ENCODE results near the gene UNC119.

DNA sequence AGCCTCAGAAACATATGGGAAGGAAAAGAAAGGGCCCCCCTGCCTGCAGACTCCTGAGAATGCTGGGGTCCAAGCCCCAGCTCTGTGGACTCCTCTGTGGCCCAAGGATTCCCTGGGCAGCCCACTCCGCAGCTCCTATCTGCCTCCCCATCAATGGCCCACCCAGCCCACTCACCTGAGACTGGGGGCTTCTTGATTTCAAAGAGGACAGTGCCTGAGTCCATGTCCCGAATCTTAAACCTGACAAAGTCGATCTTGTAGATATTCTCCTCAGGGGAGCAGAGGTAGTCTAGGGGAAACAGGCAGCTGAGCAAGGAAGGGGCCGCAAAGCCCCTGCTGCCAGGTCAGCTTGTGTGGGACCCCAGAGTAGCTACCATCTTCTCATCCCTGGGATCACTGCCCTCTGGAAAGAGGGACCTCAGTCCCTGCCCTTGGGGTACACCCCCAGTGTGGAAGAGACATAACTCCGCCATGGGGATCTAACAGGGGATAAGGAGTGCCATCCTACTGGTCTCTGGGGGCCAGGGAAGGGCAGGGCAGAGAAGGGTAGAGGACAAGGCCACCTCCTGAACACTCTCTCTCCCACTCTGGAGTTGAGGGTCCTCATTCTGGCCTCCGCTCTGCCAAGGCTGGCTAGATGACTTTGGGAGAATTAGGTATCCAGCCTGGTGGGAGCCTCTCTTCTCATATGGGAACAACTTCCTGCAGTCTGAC, 3.9 kb downstream of the UNC119 start:
- TF ChIP-seq CTCF (IDR thresholded peaks at IDR 0.05) (no peak; the same call in 2 of the 3 replicates), HOXA7 (CRISPR knock-in tag; IDR thresholded peaks at IDR 0.05) (no peak), POLR2A (IDR thresholded peaks at IDR 0.05; ENCODE audit: low read length) (no peak), ELK1 (IDR thresholded peaks at IDR 0.05; ENCODE audit: low read depth, low read length) (no peak), EP300 (IDR thresholded peaks at IDR 0.05) (no peak), RAD21 (conservative IDR thresholded peaks at IDR 0.05 in 1 of 2, IDR thresholded peaks at IDR 0.05 in 1 of 2) (no peak; a peak in 1 of 5 replicates), NFE2L2 (conservative IDR thresholded peaks at IDR 0.05; ENCODE audit: low read length) (no peak), CHD2 (IDR thresholded peaks at IDR 0.05; ENCODE audit: low read length, partially characterized antibody) (no peak), GATA3 (IDR thresholded peaks at IDR 0.05; ENCODE audit: borderline replicate concordance) (no peak), PBX3 (IDR thresholded peaks at IDR 0.05) (no peak), MAZ (IDR thresholded peaks at IDR 0.05; ENCODE audit: borderline replicate concordance, low read depth, low read length) (no peak), JUN (IDR thresholded peaks at IDR 0.05) (no peak)
